OCI-M2 (cell line): ENCODE measurements around the gene AXIN1.
"Not testable (repeated sequence)": the region's sequence is repeated elsewhere in the genome, so short reads cannot be mapped to it uniquely, and the experiment has no call there.

ENCODE experiments used
- DNase-seq: peaks from one replicate; lab custom pipeline; 2025; ENCODE audit not compliant: unreplicated experiment; lab: John Stamatoyannopoulos, UW

AXIN1 gene

DNA sequence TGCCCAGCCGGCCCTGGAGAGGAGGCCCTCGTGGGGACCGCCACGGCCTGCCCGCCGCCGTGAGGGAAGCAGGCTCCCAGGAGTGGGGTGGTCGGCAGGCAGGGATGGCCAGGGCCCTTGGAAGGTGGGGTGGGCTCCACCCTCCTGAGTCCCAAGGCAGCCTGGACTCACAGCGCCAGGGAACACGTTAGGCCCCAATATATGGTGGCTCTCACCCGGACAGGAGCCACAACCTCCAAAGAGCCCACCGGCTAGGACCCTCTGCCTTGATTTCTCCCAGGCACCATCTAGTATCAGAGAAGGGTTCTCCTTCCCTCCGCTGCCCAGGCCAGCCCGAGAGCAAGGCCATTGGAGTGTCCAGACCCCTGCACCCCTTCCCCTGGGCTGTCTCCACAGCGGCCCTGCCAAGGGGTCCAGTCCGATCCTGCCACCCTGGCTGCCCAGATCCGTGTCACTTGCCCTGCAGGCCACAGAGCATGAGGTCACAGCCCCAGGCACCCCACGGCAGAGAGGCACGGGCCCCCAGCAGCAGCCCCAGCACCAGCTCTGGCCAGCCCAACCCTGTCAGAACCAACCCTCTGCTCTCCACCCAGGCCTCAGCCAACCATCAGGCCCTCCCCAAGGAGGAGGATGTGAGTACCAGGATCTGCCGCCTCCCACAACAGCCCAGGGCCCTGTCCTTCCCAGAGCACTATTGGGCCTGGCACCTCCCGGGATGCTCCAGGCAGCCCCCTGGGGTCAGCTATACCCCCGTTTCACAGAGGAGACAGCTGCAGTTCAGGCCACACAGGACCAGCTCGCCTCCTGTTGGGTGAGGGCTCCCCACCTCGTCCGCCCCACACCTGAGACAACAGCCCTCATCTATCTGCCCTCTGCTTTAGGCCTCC, 1.1 kb upstream of the AXIN1 start:
- DNase-seq: no peak

DNA sequence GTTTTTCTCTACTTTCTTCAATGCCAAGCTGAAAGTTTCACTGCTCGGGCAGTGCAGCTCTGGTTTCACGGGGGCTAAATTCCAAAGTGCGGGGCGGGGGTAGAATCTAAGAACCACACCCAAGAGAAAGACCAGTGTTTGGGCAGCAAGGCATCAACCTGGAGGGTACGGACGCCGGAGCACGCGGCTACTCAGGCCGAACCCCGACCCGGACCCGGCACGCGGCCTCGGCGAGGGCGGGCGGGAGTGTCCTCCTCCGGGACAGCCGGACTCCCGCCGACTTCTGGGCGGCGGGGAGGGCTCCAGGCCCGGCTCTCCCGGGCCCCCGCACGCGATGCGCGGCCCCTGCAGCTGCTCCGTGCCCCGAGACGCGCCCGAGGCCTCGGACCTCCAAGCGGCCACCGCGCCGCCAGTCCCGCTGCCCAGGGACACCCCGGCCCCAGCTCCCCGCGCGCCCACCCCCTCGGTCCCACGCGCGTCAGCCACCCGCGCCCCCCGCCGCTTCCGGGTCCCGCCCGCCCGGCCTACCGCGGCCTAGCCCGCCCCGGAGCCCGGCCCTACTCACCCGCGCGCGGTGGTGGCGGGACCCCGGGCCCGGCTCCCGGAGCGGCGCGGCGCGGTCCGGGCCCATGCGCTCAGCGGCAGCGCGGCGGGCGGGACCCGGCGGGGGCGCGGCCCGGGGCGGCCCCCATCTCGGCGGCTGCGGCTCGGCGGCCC, 561 bp downstream of the AXIN1 start:
- no peak for DNase-seq

GRCh38 chr16:350203-350602, 2.3 kb downstream of the AXIN1 start:
- no peak for DNase-seq

DNA sequence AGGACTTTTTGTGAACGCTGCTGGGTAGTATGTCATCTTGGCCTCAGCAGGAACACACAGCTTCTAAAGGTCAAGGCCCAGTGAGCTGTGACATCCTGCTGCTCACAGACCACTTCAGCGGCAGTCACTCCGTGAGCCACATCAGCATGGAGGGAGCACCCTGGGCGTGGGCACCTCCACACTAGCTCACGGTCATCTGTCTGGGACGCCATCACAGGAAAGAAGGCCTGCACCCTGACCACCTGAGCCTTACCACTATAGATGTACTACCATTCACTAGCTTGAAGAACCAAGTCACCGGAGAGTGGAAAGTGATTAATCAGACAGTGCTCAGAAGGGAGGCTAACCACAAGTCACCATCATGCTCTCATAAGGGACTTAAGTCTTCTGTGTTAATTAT, 3.3 kb downstream of the AXIN1 start:
- DNase-seq: no peak

DNA sequence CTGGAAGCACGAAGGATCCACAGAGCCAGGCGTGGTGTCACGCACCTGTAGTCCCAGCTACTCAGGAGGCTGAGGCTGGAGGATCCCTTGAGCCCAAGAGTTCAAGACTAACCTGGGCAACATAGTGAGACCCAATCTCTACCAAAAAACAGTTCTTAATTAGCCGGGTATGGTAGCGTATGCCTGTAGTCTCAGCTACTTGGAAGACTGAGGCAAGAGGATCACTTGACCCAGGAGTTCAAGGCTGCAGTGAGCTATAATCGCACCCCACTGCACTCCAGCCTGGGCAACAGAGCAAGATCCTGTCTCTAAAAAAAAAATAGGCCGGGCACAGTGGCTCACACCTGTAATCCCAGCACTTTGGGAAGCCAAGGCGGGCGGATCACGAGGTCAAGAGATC, 4.0 kb downstream of the AXIN1 start:
- not testable (repeated sequence) for DNase-seq

- no peak for DNase-seq
Measured at GRCh38 chr16:347203-347602, 5.3 kb downstream of the AXIN1 start.

GRCh38 chr16:346587-346986, 5.9 kb downstream of the AXIN1 start:
- no peak for DNase-seq

- DNase-seq: no peak
Measured at GRCh38 chr16:345772-346171, 6.8 kb downstream of the AXIN1 start.

- DNase-seq: no peak
Measured at GRCh38 chr16:342455-343213, 9.9 kb downstream of the AXIN1 start.

DNA sequence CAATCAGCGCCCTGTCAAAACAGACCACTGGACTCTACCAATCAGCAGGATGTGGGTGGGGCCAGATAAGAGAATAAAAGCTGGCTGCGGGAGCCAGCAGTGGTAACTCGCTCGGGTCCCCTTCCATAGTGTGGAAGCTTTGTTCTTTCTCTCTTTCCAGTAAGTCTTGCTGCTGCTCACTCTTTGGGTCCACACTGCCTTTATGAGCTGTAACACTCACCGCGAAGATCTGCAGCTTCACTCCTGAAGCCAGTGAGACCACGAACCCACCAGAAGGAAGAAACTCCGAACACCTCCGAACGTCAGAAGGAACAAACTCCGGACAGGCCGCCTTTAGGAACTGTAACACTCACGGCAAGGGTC, 10.6 kb downstream of the AXIN1 start:
- DNase-seq: not testable (repeated sequence)

DNA sequence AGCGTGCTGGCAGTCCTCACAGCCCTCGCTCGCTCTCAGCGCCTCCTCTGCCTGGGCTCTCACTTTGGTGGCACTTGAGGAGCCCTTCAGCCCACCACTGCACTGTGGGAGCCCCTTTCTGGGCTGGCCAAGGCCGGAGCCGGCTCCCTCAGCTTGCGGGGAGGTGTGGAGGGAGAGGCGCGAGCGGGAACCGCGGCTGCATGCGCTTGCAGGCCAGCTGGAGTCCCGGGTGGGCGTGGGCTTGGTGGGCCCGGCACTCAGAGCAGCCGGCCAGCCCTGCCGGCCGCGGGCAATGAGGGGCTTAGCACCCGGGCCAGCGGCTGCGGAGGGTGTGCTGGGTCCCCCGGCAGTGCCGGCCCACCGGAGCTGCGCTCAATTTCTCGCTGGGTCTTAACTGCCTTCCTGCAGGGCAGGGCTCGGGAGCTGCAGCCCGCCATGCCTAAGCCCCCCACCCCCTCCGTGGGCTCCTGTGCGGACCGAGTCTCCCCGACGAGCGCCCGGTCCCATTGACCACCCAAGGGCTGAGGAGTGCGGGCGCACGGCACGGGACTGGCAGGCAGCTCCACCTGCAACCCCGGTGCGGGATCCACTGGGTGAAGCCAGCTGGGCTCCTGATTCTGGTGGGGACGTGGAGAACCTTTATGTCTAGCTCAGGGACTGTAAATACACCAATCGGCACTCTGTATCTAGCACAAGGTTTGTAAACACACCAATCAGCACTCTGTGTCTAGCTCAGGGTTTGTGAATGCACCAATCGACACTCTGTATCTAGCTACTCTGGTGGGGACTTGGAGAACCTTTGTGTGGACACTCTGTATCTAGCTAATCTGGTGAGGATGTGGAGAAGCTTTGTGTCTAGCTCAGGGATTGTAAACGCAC, 11.2 kb downstream of the AXIN1 start:
- DNase-seq: not testable (repeated sequence)

DNA sequence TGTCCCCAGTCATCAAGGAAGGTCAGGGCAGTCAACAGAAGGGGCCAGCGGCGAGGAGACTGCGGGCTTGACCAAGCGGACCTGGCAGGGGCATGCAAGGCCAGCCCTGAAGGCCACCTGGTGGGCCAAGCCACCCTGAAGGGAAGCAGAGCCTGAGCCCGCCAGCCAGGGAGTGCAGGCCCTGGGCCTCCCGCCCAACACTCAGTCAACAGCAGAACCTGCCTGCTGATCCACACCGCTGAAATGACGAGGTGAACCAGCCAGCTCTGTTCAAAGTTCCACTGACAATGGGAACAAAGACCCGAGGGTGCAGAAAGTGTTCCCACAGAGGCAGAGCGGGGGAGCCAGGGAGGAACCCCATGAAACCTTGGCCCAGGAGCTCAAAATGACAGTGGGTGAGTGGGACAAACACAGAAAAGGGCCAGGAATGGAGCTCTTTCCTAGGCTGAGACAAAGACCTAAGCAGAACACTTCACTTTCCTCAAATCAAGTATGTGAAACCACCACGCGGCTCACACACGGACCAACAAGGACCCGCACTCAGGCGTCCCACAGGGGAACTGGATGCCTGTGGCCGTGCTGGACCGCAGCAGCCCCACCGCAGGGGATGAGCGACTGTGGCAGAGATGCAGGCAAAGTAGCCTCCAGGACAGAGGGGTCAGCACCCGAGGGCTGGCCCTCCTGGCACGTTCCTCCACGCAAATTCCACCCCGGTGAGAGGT, 12.0 kb downstream of the AXIN1 start:
- no peak for DNase-seq

DNA sequence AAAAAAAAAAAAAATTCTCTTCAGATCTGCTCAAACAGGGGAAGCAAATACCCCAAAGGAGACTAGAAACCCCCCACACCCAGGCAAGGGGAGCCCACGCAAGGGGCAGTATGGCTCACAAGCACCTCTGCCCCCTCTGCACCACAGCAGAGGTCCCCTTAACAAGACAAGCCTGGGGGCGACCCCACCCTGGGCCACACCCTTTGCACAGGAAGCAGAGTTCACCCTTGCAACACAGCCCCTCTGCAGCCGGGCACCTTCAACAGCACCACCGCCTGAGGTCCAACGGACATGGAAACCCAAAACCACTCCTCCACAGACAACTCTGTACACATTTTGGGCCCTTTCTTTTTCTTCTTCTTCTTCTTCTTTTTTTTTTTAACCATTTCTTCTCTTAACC, 12.8 kb downstream of the AXIN1 start:
- DNase-seq: no peak

- DNase-seq: no peak
Measured at GRCh38 chr16:337975-338575, 14.4 kb downstream of the AXIN1 start.

GRCh38 chr16:337437-337836, 15.1 kb downstream of the AXIN1 start:
- DNase-seq: no peak

- DNase-seq: no peak
Measured at GRCh38 chr16:336269-336668, 16.3 kb downstream of the AXIN1 start.

DNA sequence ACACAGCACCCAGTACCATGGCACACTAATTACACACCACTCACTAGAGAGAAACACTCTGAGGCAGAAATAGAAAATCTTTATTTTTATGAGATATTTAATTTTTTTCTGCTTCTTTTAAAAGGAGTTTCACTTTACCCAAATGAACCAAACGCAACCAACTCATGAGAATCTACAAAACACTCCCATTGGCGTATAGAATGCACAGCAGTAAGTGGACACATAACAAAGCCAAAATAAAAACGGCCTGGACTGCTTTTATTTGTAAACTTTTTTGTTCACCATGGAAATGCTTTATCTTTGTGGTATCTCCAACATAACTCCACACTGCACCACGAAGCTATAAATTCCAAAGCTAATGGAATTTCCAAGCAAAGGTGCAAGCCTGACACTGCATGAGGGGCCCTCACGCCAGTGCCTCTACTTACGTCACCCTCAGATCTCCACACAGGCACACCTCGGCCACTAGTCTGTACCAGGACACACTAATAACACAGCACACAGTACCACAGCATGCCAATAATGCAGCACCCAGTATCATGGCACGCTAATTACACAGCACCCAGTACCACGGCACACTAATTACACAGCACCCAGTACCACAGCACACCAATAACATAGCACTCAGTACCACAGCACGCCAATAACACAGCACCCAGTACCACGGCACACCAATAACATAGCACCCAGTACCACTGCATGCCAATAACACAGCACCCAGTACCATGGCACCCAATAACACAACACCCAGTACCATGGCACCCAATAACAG, 17.5 kb downstream of the AXIN1 start:
- not testable (repeated sequence) for DNase-seq

DNA sequence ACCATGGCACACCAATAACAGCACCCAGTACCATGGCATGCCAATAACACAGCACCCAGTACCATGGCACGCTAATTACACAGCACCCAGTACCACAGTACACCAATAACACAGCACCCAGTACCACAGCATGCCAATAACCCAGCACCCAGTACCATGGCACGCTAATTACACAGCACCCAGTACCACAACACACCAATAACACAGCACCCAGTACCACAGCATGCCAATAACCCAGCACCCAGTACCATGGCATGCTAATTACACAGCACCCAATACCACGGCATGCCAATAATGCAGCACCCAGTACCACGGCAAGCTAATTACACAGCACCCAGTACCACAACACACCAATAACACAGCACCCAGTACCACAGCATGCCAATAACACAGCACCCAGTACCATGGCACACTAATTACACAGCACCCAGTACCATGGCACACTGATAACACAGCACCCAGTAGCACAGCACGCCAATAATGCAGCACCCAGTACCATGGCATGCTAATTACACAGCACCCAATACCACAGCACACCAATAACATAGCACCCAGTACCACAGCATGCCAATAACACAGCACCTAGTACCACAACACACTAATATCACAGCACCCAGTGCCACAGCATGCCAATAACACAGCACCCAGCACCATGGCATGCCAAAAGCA, 18.2 kb downstream of the AXIN1 start:
- not testable (repeated sequence) for DNase-seq
